ENCODE results near the gene PSMB4.

GRCh38 chr1:151370211-151370911 lies 29.0 kb upstream of the PSMB4 start:
- TF ChIP-seq, protein P1, sequence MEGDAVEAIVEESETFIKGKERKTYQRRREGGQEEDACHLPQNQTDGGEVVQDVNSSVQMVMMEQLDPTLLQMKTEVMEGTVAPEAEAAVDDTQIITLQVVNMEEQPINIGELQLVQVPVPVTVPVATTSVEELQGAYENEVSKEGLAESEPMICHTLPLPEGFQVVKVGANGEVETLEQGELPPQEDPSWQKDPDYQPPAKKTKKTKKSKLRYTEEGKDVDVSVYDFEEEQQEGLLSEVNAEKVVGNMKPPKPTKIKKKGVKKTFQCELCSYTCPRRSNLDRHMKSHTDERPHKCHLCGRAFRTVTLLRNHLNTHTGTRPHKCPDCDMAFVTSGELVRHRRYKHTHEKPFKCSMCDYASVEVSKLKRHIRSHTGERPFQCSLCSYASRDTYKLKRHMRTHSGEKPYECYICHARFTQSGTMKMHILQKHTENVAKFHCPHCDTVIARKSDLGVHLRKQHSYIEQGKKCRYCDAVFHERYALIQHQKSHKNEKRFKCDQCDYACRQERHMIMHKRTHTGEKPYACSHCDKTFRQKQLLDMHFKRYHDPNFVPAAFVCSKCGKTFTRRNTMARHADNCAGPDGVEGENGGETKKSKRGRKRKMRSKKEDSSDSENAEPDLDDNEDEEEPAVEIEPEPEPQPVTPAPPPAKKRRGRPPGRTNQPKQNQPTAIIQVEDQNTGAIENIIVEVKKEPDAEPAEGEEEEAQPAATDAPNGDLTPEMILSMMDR (IDR thresholded peaks at IDR 0.05): no peak
- TF ChIP-seq POLR2A (IDR thresholded peaks at IDR 0.05) (no peak), EP300 (IDR thresholded peaks at IDR 0.05) (no peak)
